SK-N-SH treated with all-trans-retinoic acid at 6 μM for 48 hours (cell line): ENCODE data around the gene METTL21A.

Source experiments
- ATAC-seq: fragments of 200-7000 bp; cut with Tn5 transposase; 3 replicates; pipeline ENCODE4 v1.9.1; 2020; ENCODE audit warnings: mild to moderate bottlenecking, moderate library complexity
- ARNTL ChIP-seq: fragments of 450-650 bp; formaldehyde crosslinking; IDR thresholded peaks from 2 replicates; pipeline ENCODE4 v1.5.0; 2020; ENCODE audit warnings: low read depth, mild to moderate bottlenecking, moderate library complexity, borderline replicate concordance
- BACH2 ChIP-seq: fragments of 250-450 bp; sonication (Bioruptor Pico); IDR thresholded peaks from 2 replicates; pipeline ENCODE4 v1.9.0; 2021; ENCODE audit warnings: mild to moderate bottlenecking, borderline replicate concordance
- CSDC2 ChIP-seq: fragments of 250-450 bp; sonication (Bioruptor Pico); IDR thresholded peaks from 2 replicates; pipeline ENCODE4 v1.5.0; 2020; ENCODE audit warnings: mild to moderate bottlenecking, moderate library complexity
- ESRRG ChIP-seq: fragments of 250-450 bp; sonication (Bioruptor Pico); IDR thresholded peaks from 2 replicates; pipeline ENCODE4 v1.6.1; 2021; ENCODE audit warnings: mild to moderate bottlenecking
- GLIS3 ChIP-seq: fragments of 250-450 bp; sonication (Bioruptor Pico); IDR thresholded peaks from 2 replicates; pipeline ENCODE4 v1.5.0; 2020; ENCODE audit warnings: mild to moderate bottlenecking, moderate library complexity
- ISL1 ChIP-seq: fragments of 250-450 bp; sonication (Bioruptor Pico); IDR thresholded peaks from 2 replicates; pipeline ENCODE4 v2.1.2; 2022; ENCODE audit warnings: mild to moderate bottlenecking, moderate library complexity
- OSR1 ChIP-seq: fragments of 250-450 bp; sonication (Bioruptor Pico); IDR thresholded peaks from 2 replicates; pipeline ENCODE4 v1.8.0; 2022; ENCODE audit warnings: moderate library complexity, mild to moderate bottlenecking, inconsistent platforms
- PPARA ChIP-seq: fragments of 250-450 bp; sonication (Bioruptor Pico); IDR thresholded peaks from 2 replicates; pipeline ENCODE4 v1.5.0; 2020; ENCODE audit warnings: mild to moderate bottlenecking, borderline replicate concordance
- RARB ChIP-seq: fragments of 250-450 bp; sonication (Bioruptor Pico); IDR thresholded peaks from 2 replicates; pipeline ENCODE4 v1.8.0; 2021; ENCODE audit warnings: mild to moderate bottlenecking, moderate library complexity
- SNAI2 ChIP-seq: fragments of 250-450 bp; sonication (Bioruptor Pico); IDR thresholded peaks from 2 replicates; pipeline ENCODE4 v1.5.0; 2020; ENCODE audit warnings: mild to moderate bottlenecking, moderate library complexity
- TCF4 ChIP-seq: fragments of 250-450 bp; sonication (Bioruptor Pico); IDR thresholded peaks from 2 replicates; pipeline ENCODE4 v1.8.0; 2021; ENCODE audit warnings: mild to moderate bottlenecking, moderate library complexity, borderline replicate concordance
- TOX ChIP-seq: fragments of 250-450 bp; sonication (Bioruptor Pico); IDR thresholded peaks from 2 replicates; pipeline ENCODE4 v1.8.0; 2021; ENCODE audit warnings: mild to moderate bottlenecking, moderate library complexity, borderline replicate concordance
- ZC3H10 ChIP-seq: fragments of 250-450 bp; sonication (Bioruptor Pico); IDR thresholded peaks from 2 replicates; pipeline ENCODE4 v1.5.1; 2021; ENCODE audit warnings: mild to moderate bottlenecking, moderate library complexity
- ZFP3 ChIP-seq: fragments of 250-450 bp; sonication (Bioruptor Pico); IDR thresholded peaks from 2 replicates; pipeline ENCODE4 v1.5.0; 2020; ENCODE audit warnings: mild to moderate bottlenecking, moderate library complexity
- ZFP30 ChIP-seq: fragments of 450-650 bp; formaldehyde crosslinking; IDR thresholded peaks from 2 replicates; pipeline ENCODE4 v1.5.0; 2022; ENCODE audit warnings: mild to moderate bottlenecking, moderate library complexity
- ZNF565 ChIP-seq: fragments of 450-650 bp; formaldehyde crosslinking; conservative IDR thresholded peaks from 2 replicates; pipeline ENCODE4 v1.5.0; 2020; ENCODE audit warnings: low read depth, mild to moderate bottlenecking, moderate library complexity
- ZNF70 ChIP-seq: fragments of 450-650 bp; formaldehyde crosslinking; IDR thresholded peaks from 2 replicates; pipeline ENCODE4 v1.5.0; 2020; ENCODE audit warnings: mild to moderate bottlenecking, moderate library complexity
- ZNF8 ChIP-seq: fragments of 450-650 bp; formaldehyde crosslinking; IDR thresholded peaks from 2 replicates; pipeline ENCODE4 v1.5.0; 2020; ENCODE audit warnings: mild to moderate bottlenecking, moderate library complexity
- TF ChIP-seq, protein P1 (sequence below): fragments of 250-450 bp; sonication (Bioruptor Pico); IDR thresholded peaks from 2 replicates; pipeline ENCODE4 v1.5.1; 2021; ENCODE audit warnings: mild to moderate bottlenecking, moderate library complexity
- TF ChIP-seq, protein P2 (sequence below): fragments of 250-450 bp; sonication (Bioruptor Pico); IDR thresholded peaks from 2 replicates; pipeline ENCODE4 v1.5.0; 2020; ENCODE audit warnings: mild to moderate bottlenecking, moderate library complexity
- TF ChIP-seq, protein P3 (sequence below): fragments of 250-450 bp; sonication (Bioruptor Pico); IDR thresholded peaks from 2 replicates; pipeline ENCODE4 v1.5.1; 2020; ENCODE audit warnings: low read depth, mild to moderate bottlenecking, moderate library complexity
- TF ChIP-seq, protein P4 (sequence below): fragments of 250-450 bp; sonication (Bioruptor Pico); IDR thresholded peaks from 2 replicates; pipeline ENCODE4 v1.8.0; 2021; ENCODE audit warnings: low read depth, mild to moderate bottlenecking, moderate library complexity, borderline replicate concordance
- TF ChIP-seq, protein P5 (sequence below): fragments of 250-450 bp; sonication (Bioruptor Pico); IDR thresholded peaks from 2 replicates; pipeline ENCODE4 v1.8.0; 2020; ENCODE audit warnings: mild to moderate bottlenecking, moderate library complexity, borderline replicate concordance

The METTL21A gene

DNA sequence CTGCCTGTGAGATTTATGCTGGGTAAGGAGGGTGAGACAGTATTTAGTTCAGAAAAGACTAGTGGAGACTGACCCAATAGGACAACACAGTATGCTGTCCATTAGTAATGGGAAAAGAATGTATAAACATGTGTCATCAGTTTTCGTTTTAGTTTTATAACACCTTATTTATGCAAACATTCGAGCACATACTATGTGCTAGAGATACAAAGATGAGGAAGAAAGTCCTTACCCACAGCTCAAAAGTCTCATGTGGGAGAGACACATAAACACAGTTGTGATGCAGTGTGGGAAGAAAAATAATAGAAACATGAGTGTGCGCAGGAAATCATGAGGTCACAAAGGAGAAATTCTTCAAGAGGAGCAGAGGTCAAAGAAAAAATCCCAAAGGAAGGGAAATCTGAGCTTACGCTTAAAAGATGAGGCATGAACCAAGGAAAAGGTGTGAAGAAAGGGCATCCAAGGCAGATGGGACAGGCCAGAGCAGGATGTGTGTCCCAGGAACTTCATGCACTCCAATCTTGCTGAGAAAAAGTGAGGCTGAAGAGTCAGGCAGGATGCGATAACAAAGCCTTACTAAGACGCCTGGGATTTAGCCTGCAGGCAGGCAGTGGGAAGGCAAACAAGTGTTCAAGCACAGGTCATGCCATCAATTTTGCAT lies 8.1 kb downstream of the METTL21A start:
- TF ChIP-seq ZNF565 (CRISPR knock-in tag), result no peak
- no peak for TF ChIP-seq ZNF70 (CRISPR knock-in tag)
- TF ChIP-seq, protein P1, sequence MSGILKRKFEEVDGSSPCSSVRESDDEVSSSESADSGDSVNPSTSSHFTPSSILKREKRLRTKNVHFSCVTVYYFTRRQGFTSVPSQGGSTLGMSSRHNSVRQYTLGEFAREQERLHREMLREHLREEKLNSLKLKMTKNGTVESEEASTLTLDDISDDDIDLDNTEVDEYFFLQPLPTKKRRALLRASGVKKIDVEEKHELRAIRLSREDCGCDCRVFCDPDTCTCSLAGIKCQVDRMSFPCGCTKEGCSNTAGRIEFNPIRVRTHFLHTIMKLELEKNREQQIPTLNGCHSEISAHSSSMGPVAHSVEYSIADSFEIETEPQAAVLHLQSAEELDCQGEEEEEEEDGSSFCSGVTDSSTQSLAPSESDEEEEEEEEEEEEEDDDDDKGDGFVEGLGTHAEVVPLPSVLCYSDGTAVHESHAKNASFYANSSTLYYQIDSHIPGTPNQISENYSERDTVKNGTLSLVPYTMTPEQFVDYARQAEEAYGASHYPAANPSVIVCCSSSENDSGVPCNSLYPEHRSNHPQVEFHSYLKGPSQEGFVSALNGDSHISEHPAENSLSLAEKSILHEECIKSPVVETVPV (CRISPR knock-in tag), result no peak
- peak; percentile 93 for ATAC-seq

DNA sequence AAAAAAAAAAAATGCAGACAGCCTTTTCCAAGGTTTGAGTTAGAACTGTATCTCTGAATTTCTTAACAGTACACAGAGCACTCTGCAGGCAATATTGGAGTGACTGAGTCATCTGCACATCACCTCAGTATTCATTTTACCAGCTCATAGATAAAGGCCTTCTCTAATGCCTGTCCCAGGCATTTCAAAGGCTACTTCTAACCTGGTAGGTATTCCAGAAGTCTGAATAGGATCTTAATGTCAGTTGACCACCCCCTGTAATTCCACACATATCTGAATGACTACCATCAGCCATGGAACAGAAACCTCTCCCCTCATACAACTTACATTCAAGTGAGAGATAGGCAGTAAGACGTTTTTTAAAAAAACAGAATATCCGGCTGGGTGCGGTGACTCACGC lies 9.0 kb downstream of the METTL21A start:
- TF ChIP-seq ZNF8 (CRISPR knock-in tag) (no peak), ZNF565 (CRISPR knock-in tag) (no peak), ZFP30 (CRISPR knock-in tag) (no peak), BACH2 (CRISPR knock-in tag) (no peak), ZNF70 (CRISPR knock-in tag) (no peak), ESRRG (no peak), TCF4 (no peak), ZFP3 (CRISPR knock-in tag) (no peak), GLIS3 (no peak), RARB (CRISPR knock-in tag) (no peak), ARNTL (CRISPR knock-in tag) (no peak), TOX (CRISPR knock-in tag) (no peak), CSDC2 (CRISPR knock-in tag) (no peak), PPARA (no peak), SNAI2 (CRISPR knock-in tag) (no peak)
- TF ChIP-seq, protein P2, sequence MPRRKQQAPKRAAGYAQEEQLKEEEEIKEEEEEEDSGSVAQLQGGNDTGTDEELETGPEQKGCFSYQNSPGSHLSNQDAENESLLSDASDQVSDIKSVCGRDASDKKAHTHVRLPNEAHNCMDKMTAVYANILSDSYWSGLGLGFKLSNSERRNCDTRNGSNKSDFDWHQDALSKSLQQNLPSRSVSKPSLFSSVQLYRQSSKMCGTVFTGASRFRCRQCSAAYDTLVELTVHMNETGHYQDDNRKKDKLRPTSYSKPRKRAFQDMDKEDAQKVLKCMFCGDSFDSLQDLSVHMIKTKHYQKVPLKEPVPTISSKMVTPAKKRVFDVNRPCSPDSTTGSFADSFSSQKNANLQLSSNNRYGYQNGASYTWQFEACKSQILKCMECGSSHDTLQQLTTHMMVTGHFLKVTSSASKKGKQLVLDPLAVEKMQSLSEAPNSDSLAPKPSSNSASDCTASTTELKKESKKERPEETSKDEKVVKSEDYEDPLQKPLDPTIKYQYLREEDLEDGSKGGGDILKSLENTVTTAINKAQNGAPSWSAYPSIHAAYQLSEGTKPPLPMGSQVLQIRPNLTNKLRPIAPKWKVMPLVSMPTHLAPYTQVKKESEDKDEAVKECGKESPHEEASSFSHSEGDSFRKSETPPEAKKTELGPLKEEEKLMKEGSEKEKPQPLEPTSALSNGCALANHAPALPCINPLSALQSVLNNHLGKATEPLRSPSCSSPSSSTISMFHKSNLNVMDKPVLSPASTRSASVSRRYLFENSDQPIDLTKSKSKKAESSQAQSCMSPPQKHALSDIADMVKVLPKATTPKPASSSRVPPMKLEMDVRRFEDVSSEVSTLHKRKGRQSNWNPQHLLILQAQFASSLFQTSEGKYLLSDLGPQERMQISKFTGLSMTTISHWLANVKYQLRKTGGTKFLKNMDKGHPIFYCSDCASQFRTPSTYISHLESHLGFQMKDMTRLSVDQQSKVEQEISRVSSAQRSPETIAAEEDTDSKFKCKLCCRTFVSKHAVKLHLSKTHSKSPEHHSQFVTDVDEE (CRISPR knock-in tag), result no peak
- TF ChIP-seq, protein P3, sequence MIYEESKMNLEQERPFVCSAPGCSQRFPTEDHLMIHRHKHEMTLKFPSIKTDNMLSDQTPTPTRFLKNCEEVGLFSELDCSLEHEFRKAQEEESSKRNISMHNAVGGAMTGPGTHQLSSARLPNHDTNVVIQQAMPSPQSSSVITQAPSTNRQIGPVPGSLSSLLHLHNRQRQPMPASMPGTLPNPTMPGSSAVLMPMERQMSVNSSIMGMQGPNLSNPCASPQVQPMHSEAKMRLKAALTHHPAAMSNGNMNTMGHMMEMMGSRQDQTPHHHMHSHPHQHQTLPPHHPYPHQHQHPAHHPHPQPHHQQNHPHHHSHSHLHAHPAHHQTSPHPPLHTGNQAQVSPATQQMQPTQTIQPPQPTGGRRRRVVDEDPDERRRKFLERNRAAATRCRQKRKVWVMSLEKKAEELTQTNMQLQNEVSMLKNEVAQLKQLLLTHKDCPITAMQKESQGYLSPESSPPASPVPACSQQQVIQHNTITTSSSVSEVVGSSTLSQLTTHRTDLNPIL, result no peak
- TF ChIP-seq, protein P1 (CRISPR knock-in tag), result no peak
- TF ChIP-seq, protein P4, sequence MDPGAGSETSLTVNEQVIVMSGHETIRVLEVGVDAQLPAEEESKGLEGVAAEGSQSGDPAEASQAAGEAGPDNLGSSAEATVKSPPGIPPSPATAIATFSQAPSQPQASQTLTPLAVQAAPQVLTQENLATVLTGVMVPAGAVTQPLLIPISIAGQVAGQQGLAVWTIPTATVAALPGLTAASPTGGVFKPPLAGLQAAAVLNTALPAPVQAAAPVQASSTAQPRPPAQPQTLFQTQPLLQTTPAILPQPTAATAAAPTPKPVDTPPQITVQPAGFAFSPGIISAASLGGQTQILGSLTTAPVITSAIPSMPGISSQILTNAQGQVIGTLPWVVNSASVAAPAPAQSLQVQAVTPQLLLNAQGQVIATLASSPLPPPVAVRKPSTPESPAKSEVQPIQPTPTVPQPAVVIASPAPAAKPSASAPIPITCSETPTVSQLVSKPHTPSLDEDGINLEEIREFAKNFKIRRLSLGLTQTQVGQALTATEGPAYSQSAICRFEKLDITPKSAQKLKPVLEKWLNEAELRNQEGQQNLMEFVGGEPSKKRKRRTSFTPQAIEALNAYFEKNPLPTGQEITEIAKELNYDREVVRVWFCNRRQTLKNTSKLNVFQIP, result no peak
- TF ChIP-seq, protein P5, sequence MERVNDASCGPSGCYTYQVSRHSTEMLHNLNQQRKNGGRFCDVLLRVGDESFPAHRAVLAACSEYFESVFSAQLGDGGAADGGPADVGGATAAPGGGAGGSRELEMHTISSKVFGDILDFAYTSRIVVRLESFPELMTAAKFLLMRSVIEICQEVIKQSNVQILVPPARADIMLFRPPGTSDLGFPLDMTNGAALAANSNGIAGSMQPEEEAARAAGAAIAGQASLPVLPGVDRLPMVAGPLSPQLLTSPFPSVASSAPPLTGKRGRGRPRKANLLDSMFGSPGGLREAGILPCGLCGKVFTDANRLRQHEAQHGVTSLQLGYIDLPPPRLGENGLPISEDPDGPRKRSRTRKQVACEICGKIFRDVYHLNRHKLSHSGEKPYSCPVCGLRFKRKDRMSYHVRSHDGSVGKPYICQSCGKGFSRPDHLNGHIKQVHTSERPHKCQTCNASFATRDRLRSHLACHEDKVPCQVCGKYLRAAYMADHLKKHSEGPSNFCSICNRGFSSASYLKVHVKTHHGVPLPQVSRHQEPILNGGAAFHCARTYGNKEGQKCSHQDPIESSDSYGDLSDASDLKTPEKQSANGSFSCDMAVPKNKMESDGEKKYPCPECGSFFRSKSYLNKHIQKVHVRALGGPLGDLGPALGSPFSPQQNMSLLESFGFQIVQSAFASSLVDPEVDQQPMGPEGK (CRISPR knock-in tag), result no peak
- ATAC-seq, result peak; percentile 36; the same call in 2 of the 3 replicates

DNA sequence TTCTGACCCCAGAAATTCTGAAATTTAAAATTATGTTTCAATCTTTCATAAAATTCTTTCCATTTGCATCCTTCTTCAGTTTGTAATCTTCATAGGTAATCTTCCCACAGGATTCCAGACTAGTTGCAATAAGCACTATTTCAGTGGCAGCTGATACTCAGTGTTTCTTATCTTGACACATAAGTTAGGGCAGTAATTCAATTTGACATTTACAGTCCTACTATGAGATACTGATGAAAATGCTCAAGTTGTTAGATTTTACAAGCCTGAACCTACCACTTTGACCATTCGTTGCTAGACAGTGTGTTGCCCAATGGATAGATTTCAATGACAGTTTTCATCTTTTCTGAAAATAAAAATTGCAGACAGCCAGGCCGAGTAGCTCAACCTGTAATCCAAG lies 10.4 kb downstream of the METTL21A start:
- no peak for ATAC-seq
- no peak for TF ChIP-seq TOX (CRISPR knock-in tag)
- TF ChIP-seq ZNF70 (CRISPR knock-in tag), result no peak
- no peak for TF ChIP-seq ZC3H10 (CRISPR knock-in tag)
- TF ChIP-seq, protein P2 (CRISPR knock-in tag), result no peak
- no peak for TF ChIP-seq SNAI2 (CRISPR knock-in tag)
- TF ChIP-seq ISL1 (CRISPR knock-in tag), result no peak
- TF ChIP-seq OSR1 (CRISPR knock-in tag), result no peak
- TF ChIP-seq, protein P3, result no peak
- no peak for TF ChIP-seq ESRRG
- TF ChIP-seq ZNF565 (CRISPR knock-in tag), result no peak
